ENCODE results near the gene NOVA1.

The NOVA1 gene

GRCh38 chr14:26486922-26487321 lies 110.9 kb downstream of the NOVA1 start:
- Histone ChIP-seq H4K20me1 (ENCODE audit: control insufficient read depth, insufficient read depth, low read depth, low read length) (no peaks in the 10 kb centered on the region), H3K36me3 (ENCODE audit: control insufficient read depth, low read length) (no peaks in the 10 kb centered on the region), H3F3A (ENCODE audit: control insufficient read depth, insufficient read depth) (no peaks in the 10 kb centered on the region), H3K9me2 (replicated peaks; ENCODE audit: control insufficient read depth, low read length) (no peaks in the 10 kb centered on the region), H3K4me1 (ENCODE audit: control insufficient read depth, low read length) (no peaks in the 10 kb centered on the region), H3K27ac (ENCODE audit: low read depth, low read length) (no peak overlapping the region), H3K27me3 (ENCODE audit: control insufficient read depth, low read length) (no peaks in the 10 kb centered on the region), H3K9me3 (ENCODE audit: control insufficient read depth, insufficient read depth, low read length) (no peaks in the 10 kb centered on the region), H3K4me2 (ENCODE audit: low read length) (no peak overlapping the region), H3K4me3 (ENCODE audit: low read length) (no peak overlapping the region), H3K79me2 (ENCODE audit: control insufficient read depth, low read length) (no peaks in the 10 kb centered on the region)
- TF ChIP-seq, protein P1, sequence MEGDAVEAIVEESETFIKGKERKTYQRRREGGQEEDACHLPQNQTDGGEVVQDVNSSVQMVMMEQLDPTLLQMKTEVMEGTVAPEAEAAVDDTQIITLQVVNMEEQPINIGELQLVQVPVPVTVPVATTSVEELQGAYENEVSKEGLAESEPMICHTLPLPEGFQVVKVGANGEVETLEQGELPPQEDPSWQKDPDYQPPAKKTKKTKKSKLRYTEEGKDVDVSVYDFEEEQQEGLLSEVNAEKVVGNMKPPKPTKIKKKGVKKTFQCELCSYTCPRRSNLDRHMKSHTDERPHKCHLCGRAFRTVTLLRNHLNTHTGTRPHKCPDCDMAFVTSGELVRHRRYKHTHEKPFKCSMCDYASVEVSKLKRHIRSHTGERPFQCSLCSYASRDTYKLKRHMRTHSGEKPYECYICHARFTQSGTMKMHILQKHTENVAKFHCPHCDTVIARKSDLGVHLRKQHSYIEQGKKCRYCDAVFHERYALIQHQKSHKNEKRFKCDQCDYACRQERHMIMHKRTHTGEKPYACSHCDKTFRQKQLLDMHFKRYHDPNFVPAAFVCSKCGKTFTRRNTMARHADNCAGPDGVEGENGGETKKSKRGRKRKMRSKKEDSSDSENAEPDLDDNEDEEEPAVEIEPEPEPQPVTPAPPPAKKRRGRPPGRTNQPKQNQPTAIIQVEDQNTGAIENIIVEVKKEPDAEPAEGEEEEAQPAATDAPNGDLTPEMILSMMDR (IDR thresholded peaks at IDR 0.05; ENCODE audit: low read depth, low read length, poor library complexity, severe bottlenecking) = no peak
- no peak for TF ChIP-seq EZH2phosphoT487 (IDR thresholded peaks at IDR 0.05; ENCODE audit: borderline replicate concordance, low read length)

DNA sequence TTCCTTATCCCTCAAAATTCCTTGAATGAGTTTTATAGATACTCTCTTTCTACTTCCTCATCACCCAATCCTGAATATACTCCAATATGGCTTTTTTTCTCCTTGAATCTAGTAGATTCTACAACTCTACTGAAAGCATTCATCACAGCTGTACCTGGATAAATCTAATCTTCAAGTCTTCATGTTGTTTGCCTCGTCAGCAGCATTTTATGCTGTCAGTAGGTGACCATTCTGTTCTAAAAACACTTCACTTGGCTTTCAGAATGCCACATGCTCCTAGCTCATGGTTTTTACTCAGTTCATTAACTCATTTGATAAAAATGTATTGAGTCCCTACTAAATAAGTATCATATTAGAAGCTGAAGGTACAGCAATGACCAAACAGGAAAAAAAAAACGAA lies 113.3 kb downstream of the NOVA1 start:
- H3K9me2 ChIP-seq (replicated peaks; ENCODE audit: control insufficient read depth, low read length) = no peaks in the 10 kb centered on the region

GRCh38 chr14:26478967-26479366 lies 118.9 kb downstream of the NOVA1 start:
- Histone ChIP-seq H3K4me1 (ENCODE audit: control insufficient read depth, low read length) (no peaks in the 10 kb centered on the region), H3K9me2 (replicated peaks; ENCODE audit: control insufficient read depth, low read length) (no peaks in the 10 kb centered on the region), H3K79me2 (ENCODE audit: control insufficient read depth, low read length) (no peaks in the 10 kb centered on the region), H3K36me3 (ENCODE audit: control insufficient read depth, low read length) (no peaks in the 10 kb centered on the region), H4K20me1 (ENCODE audit: control insufficient read depth, insufficient read depth, low read depth, low read length) (no peaks in the 10 kb centered on the region), H3K4me3 (ENCODE audit: low read length) (no peak overlapping the region), H3F3A (ENCODE audit: control insufficient read depth, insufficient read depth) (no peaks in the 10 kb centered on the region), H3K27me3 (ENCODE audit: control insufficient read depth, low read length) (no peaks in the 10 kb centered on the region), H3K4me2 (ENCODE audit: low read length) (no peak overlapping the region), H3K27ac (ENCODE audit: low read depth, low read length) (no peak overlapping the region), H3K9me3 (ENCODE audit: control insufficient read depth, insufficient read depth, low read length) (no peaks in the 10 kb centered on the region)
- TF ChIP-seq, protein P1 (IDR thresholded peaks at IDR 0.05; ENCODE audit: low read depth, low read length, poor library complexity, severe bottlenecking) = no peak
- TF ChIP-seq EZH2phosphoT487 (IDR thresholded peaks at IDR 0.05; ENCODE audit: borderline replicate concordance, low read length) = no peak

More for the DNA sequence above, 113.3 kb downstream of the NOVA1 start:
- H3K27me3 ChIP-seq (ENCODE audit: control insufficient read depth, low read length) = no peaks in the 10 kb centered on the region
- no peaks in the 10 kb centered on the region for H3K36me3 ChIP-seq (ENCODE audit: control insufficient read depth, low read length)
- H4K20me1 ChIP-seq (ENCODE audit: control insufficient read depth, insufficient read depth, low read depth, low read length) = no peaks in the 10 kb centered on the region
- TF ChIP-seq, protein P1 (IDR thresholded peaks at IDR 0.05; ENCODE audit: low read depth, low read length, poor library complexity, severe bottlenecking) = no peak
- TF ChIP-seq EZH2phosphoT487 (IDR thresholded peaks at IDR 0.05; ENCODE audit: borderline replicate concordance, low read length) = no peak
- no peak overlapping the region for H3K27ac ChIP-seq (ENCODE audit: low read depth, low read length)
- H3K4me3 ChIP-seq (ENCODE audit: low read length) = no peak overlapping the region
- H3K79me2 ChIP-seq (ENCODE audit: control insufficient read depth, low read length) = no peaks in the 10 kb centered on the region
- no peak overlapping the region for H3K4me2 ChIP-seq (ENCODE audit: low read length)
- no peaks in the 10 kb centered on the region for H3K9me3 ChIP-seq (ENCODE audit: control insufficient read depth, insufficient read depth, low read length)
- H3F3A ChIP-seq (ENCODE audit: control insufficient read depth, insufficient read depth) = no peaks in the 10 kb centered on the region
- no peaks in the 10 kb centered on the region for H3K4me1 ChIP-seq (ENCODE audit: control insufficient read depth, low read length)
